Fibroblast of the aortic adventitia (primary cell): ENCODE results near the gene COL16A1. TPM values are rescaled to one million over a fixed set of nuclear protein-coding genes. Genes with fewer than 3 reads are reported as not detected.
A peak's percentile ranks its signal among the peaks of the same experiment; 100 is the strongest.

Experiments
- DNase-seq: peaks from one replicate; pipeline ENCODE4 v3.0.0-alpha.2; 2010; ENCODE audit warnings: low read depth
- H3K4me3 ChIP-seq: 2 replicates; pipeline ENCODE4 v1.5.1; 2011; ENCODE audit warnings: low read depth, mild to moderate bottlenecking, control low read depth, low read length, moderate library complexity
- total RNA-seq: library from RNA; depleted of rRNA; stranded (reverse); fragments of >200 nt; gene quantifications from 2 replicates; pipeline ENCODE4 v1.2.3, GENCODE V29; 2012; ENCODE audit warnings: low replicate concordance
- TF ChIP-seq, protein P1 (sequence below): IDR thresholded peaks from 2 replicates; pipeline ENCODE4 v1.5.1; 2011; ENCODE audit warnings: mild to moderate bottlenecking, low read length, control low read depth, inconsistent platforms; ENCODE audit not compliant: insufficient read depth

Gene COL16A1
- total RNA-seq, 1 donor = 133 TPM

DNA sequence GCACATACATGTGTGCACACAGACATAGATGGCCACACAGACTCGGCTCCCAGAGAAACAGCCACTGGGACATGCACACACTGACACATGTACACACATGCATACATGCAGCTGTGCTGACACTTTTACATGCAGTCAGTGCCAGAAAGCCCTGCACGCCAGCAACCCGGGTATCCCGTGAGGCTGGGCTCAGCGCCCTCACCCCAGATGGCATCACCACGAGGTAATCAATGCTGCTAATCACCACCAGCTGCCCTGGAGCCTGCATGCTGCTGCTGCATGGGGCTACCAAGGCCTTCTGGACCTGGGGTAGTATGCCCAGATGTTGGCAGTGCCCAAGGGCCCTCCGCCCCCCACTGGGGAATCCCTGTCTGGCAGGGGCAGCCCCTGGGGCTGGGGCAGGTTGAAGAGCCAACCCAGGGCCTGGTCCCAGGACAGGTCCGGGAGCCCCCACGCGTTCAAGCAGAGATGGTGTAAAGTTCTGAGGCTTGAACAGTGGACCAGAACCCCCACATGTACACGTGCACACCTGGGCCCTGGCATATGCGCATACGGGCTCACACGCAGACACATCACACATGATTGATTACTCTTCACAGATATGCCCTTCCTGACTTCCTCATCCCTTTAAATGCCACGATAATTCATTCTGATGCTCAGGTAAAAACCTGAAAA, 2.7 kb upstream of the COL16A1 start:
- TF ChIP-seq, protein P1, sequence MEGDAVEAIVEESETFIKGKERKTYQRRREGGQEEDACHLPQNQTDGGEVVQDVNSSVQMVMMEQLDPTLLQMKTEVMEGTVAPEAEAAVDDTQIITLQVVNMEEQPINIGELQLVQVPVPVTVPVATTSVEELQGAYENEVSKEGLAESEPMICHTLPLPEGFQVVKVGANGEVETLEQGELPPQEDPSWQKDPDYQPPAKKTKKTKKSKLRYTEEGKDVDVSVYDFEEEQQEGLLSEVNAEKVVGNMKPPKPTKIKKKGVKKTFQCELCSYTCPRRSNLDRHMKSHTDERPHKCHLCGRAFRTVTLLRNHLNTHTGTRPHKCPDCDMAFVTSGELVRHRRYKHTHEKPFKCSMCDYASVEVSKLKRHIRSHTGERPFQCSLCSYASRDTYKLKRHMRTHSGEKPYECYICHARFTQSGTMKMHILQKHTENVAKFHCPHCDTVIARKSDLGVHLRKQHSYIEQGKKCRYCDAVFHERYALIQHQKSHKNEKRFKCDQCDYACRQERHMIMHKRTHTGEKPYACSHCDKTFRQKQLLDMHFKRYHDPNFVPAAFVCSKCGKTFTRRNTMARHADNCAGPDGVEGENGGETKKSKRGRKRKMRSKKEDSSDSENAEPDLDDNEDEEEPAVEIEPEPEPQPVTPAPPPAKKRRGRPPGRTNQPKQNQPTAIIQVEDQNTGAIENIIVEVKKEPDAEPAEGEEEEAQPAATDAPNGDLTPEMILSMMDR = no peak
- H3K4me3 ChIP-seq = no peak overlapping the region
- no peak for DNase-seq

DNA sequence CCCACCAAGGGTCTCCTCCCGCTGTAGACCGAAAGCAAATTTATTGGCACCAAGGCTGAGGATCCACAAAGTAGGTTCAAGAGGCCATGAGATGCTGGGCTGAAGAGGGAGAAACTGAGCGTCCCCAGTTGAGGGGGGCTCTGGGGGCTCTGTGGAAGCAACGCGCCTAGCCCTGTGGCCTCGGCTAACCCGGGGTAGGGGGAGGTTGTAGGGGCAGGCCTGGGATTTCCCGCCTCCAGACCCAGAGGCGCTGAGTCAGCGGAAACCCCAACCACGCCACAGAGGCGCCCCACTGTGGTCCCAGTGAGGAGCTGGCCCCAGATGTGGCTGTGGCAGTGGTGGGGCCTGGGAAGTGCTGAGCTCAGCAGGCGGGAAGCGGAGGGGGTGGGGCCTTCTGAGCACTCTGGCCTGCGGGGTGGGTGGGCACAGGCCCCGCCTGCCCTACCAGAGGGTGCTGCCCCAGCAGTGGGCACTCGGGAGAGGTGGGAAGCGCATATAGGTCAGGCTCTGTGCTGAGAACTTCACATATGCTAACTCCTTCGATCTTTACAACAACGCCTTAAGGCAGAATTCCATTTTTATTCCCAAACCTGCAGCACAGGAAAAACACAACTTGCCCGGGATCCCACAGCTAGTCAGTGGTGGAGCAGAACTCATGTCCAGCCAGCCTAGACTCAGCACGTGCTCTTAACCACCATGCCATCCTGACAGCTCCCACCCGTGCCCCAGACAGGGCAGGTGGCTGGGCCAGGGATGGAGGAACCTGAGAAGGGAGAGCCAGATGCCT, 1.5 kb upstream of the COL16A1 start:
- TF ChIP-seq, protein P1 = peak; percentile 43
- H3K4me3 ChIP-seq = peak overlapping the region; percentile 94
- peak; percentile 60 for DNase-seq

DNA sequence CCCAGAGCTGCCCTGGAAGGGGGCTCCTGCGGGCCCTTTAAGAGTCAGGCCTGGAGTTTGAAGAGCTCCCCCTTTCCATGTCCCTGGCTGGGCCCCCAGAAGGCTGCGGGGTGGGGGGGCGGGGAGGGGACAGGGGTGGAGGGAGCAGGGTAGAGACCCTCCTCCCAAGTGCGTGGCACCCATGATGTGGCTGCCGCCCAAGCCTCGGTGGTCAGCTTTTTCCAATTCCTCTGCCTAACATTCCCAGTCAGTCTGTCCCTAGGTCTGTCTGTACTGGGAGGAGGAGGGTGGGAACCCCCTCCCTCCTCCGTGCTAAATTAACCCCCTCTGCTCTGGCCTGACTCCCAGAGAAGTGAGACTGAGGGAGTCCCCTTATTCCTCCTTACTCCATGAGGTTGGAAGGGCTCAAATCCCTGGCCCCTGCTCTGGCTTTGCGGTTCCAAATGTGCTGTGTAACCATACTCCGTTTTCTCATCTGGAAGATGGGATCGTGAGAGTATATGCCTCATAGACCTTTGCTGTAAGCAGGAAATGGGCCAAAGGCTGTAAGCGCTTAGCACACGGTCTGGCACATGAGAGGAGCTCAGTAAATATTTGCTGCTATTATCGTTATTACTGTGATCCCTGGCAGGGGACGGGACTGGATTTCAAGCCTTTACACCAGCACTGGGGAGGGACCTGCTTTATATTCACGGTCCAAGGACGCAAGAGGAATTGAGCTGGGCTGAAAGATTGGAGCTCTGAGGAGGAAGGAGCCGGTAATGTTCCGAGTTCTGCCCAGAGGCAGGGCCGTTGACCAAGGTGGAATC, 658 bp upstream of the COL16A1 start:
- TF ChIP-seq, protein P1 = no peak
- DNase-seq = peak; percentile 91
- H3K4me3 ChIP-seq = peak overlapping the region; percentile 94

DNA sequence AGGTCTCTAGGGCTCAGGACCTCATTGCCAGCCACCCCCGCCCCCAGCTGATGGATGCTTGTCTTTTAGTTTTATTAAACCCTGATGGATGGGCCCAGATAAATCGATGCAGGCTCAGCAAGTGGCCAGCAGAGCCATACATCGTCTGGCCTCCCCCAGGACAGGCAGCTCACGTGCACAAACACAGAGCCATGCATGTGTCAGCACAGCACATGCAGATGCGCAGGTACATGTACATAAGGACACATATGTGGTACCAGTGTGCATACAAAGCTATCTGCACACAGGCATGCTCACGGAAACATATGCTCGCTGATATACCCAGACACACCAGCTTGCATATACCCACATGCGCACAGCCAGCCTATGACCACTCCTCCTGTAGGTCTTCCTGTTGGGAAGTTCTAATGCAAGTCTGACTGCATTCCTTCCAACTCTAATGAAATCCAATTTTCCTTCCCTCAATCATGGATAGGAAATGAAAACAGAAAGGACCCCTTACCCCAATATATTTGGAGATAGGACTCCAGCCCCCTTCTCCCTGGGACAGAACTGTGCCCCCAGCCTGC, 897 bp downstream of the COL16A1 start:
- peak; percentile 38 for DNase-seq
- H3K4me3 ChIP-seq = peak overlapping the region; percentile 94
- TF ChIP-seq, protein P1 = no peak

DNA sequence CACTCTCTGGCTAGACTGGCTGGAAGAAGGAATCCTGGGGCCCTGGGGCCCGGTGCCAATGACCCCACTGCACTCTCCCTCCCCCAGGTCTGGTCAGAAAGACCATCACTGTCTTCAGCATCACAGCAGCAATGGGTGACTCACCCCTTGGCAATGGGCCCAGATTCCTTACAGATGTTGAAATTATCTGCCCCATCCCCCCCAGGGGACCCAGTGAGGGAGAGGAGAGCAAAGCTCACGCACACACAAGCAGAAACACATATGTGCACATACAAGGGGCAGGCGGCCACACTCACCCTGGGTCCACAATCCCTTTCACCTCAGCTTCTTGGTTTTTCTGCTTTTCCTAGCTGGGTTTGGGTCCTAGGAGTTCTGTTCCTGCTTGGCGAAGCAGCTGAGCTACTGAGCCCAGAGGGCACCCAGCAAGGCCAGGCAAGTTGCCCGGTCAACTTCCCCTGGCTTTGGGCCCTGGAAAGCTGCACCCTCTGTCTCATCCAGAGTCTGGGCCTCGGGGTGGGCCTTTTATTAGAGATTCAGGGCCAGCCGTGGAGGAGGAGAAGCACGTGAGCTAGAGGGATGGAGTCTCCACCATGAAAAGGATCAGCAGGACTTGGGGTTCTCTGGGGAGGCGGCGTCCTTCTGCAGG, 2.6 kb downstream of the COL16A1 start:
- TF ChIP-seq, protein P1 = no peak
- peak; percentile 99 for DNase-seq
- peak overlapping the region; percentile 94 for H3K4me3 ChIP-seq
